Subcutaneous adipose tissue (tissue), 4 donors: ENCODE measurements around the gene MPP1. TPM values are rescaled to one million over a fixed set of nuclear protein-coding genes. Genes with fewer than 3 reads are reported as not detected.

ENCODE experiments used
- small RNA-seq: library from RNA; depleted of rRNA; stranded (forward); fragments of <200 nt; gene quantifications from one replicate; pipeline ENCODE3, GENCODE V24; 2016
- total RNA-seq, 4 donors: library from RNA; depleted of rRNA; stranded (reverse); fragments of >200 nt; gene quantifications; one replicate each; pipeline ENCODE4 v1.1.0, GENCODE V29; 2016
- TF ChIP-seq, protein P1 (sequence below): fragments of 450-650 bp; IDR thresholded peaks from one replicate; pipeline ENCODE4 v1.5.1; 2016; ENCODE audit warnings: low read depth, mild to moderate bottlenecking, control low read depth, antibody characterized with exemption, moderate library complexity

The MPP1 gene
- total RNA-seq, 4 donors from 2014 or later, result 40.9 to 106 (median 55.3) TPM

DNA sequence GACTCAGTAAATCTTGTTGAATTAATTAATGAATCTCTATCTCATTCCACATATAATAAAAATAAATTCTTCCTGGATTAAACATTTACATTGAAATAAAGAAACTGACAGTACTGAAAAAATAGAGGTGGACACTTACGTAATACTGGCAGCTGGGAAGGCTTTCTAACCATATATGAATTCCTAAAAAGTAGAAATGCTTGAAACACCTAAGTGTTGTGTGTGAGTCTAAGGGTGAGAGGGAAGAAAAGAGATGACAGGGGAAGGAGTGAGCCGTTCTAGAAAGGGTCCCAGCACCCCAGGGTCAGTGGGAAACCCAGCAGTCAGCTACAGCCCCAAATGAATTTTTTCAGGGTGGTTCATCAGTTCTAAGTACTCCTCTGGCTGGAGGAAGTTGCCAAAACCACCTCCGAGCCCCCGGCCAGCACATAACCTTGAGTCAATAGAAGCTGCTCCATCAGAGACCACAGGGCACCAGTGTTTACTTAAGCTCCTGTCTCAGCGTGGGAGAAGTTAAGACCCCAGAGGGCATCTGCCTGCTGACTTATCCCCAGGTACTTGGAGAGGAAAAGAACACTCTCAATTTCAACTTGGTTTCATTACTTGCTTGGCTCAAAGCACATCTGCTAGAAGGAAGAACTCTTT is 72.7 kb downstream of the MPP1 start:
- TF ChIP-seq, protein P1, sequence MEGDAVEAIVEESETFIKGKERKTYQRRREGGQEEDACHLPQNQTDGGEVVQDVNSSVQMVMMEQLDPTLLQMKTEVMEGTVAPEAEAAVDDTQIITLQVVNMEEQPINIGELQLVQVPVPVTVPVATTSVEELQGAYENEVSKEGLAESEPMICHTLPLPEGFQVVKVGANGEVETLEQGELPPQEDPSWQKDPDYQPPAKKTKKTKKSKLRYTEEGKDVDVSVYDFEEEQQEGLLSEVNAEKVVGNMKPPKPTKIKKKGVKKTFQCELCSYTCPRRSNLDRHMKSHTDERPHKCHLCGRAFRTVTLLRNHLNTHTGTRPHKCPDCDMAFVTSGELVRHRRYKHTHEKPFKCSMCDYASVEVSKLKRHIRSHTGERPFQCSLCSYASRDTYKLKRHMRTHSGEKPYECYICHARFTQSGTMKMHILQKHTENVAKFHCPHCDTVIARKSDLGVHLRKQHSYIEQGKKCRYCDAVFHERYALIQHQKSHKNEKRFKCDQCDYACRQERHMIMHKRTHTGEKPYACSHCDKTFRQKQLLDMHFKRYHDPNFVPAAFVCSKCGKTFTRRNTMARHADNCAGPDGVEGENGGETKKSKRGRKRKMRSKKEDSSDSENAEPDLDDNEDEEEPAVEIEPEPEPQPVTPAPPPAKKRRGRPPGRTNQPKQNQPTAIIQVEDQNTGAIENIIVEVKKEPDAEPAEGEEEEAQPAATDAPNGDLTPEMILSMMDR, result no peak

DNA sequence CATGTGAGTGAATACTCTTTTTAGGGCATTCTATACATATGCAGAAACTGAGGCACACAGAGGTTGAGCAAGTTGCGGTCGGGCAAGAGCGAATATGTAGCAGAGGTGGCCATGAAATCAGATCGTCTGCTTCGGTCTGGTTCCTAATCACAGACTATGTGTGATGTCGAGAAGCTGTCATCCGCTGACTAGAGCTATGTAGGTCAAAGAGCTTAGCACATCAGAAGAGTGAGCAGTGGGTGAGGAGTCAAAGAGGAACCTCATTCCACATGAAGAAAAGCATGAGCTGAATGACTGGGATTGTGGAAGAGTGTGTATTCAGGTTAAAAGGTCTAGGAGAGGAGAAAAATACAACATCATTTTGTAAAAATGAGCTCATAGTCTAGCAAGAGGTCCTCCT is 73.4 kb downstream of the MPP1 start:
- TF ChIP-seq, protein P1, result no peak

DNA sequence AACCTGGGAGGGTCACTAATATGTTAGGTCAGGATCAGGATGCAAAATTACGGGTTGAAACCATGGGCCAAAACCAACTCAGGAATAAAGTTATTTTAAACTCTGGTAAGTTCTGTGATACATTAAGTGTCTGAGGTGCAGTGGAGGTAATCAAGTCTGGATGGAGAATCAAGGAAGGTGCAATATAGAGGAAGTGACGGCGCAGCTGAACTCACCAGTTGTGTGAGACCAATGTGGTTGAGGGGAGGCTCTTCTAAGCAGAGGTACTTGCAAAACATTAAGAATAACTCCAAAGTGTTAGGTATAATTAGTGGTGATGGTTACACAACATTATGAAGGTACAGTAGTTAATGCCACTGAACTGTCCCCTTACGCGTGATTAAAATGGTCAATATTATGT is 74.1 kb downstream of the MPP1 start:
- TF ChIP-seq, protein P1, result no peak

DNA sequence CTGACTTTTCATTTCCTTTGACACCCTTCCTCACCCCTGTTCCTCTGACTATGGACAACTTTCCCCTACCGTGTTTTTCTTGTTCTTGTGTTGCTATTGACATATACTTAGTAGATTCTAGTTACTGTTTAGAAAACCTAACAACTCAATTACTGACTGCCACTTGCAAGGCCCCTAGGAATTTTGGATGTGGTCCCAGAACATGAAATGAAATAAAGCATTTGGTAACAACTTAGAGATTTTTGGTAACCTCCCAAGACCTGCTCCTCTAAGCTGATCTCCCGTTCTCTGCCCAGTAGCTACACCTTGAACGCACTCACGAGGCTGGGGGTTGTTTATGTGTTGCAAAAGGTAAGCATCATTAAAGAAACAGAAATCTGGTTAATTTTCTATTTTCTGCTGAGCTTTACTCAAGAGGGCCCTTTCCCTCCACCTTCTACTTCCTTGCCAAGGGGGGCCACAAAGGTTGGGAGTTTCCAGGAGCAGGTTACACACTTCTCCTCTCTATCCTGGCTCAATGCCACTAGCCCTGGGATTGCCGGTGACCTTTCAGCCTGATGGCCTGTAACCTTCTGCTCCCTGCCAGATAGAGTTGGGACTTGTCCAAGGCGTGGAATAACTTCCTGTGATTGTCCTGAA is 74.9 kb downstream of the MPP1 start:
- TF ChIP-seq, protein P1, result no peak

DNA sequence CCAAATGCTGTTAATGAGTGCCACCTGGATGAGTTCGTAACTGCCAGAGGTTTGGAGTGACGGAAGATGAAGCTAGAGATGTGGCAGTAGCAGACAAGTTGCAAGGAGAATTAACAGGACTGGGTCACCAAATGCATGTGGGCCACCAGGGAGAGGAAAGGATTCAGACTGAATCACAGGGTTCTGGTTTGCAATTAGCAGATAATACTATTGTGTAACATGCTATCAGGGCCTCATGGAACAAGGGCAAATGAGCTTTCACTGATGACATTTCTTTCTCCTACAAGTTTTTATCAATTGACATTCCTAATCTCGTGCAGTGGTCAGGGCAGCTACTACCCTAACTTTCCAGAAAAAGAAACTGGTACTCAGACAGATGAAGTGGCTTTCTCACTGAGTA is 75.8 kb downstream of the MPP1 start:
- TF ChIP-seq, protein P1, result no peak

Small RNAs within 50 kb of the gene (small RNA-seq; reads per million reads assigned to genes)
- gene SNORA36A, result not detected

Other genes with a start within 250 kb of the MPP1 start
- gene CTAG1A, start 220.4 kb downstream of the MPP1 start, total RNA-seq, result not detected
- gene CTAG1B, start 186.2 kb downstream of the MPP1 start, total RNA-seq, result not detected
- gene CTAG2, start 151.9 kb downstream of the MPP1 start, total RNA-seq, result not detected
- gene GAB3, start 54.4 kb downstream of the MPP1 start, total RNA-seq, result 10 to 100 TPM in 2 of 4 donors, 1 to 10 TPM in 2; 8.6 to 18.9 (median 13.0) TPM
- 10 to 100 TPM; 23.3 to 65.7 (median 42.1) TPM for gene DKC1, start 42.6 kb downstream of the MPP1 start, total RNA-seq
- not detected for gene SMIM9, start 29.2 kb upstream of the MPP1 start, total RNA-seq
- 10 to 100 TPM in 1 of 4 donors, 1 to 10 TPM in 2, under 1 TPM in 1; 0.44 to 12.9 (median 5.8) TPM for gene F8A1, start 80.9 kb upstream of the MPP1 start, total RNA-seq
- gene F8, start 217.2 kb upstream of the MPP1 start, total RNA-seq, result 10 to 100 TPM; 21.1 to 56.3 (median 36.5) TPM
- gene FUNDC2, start 221.4 kb upstream of the MPP1 start, total RNA-seq, result 10 to 100 TPM; 46.1 to 83.5 (median 69.6) TPM